PFSK-1 (cell line): ENCODE results near the gene KIF19.

ENCODE experiments used
- FOXP2 ChIP-seq: optimal IDR thresholded peaks from 2 replicates; pipeline ENCODE3; 2011; ENCODE audit warnings: borderline replicate concordance, control low read depth, inconsistent platforms; ENCODE audit not compliant: insufficient read depth; ENCODE audit errors: extremely low read length, extremely low read depth
- POLR2AphosphoS5 ChIP-seq: IDR thresholded peaks from 2 replicates; pipeline ENCODE4 v1.6.1; 2012; ENCODE audit warnings: low read depth, mild to moderate bottlenecking, control low read depth, low read length, moderate library complexity
- REST ChIP-seq, 2 experiments: IDR thresholded peaks; 2 replicates each; pipeline versions ENCODE4 v1.6.1 to v1.8.0; 2011 to 2012; ENCODE audit warnings: low read depth in 2 of 2, low read length in 2 of 2, control low read depth in 1 of 2, inconsistent platforms in 1 of 2, mild to moderate bottlenecking in 1 of 2, moderate library complexity in 1 of 2; ENCODE audit not compliant: insufficient read depth in 1 of 2
- SIN3A ChIP-seq: IDR thresholded peaks from 2 replicates; pipeline ENCODE4 v1.6.1; 2012; ENCODE audit warnings: mild to moderate bottlenecking, low read length, moderate library complexity, borderline replicate concordance; ENCODE audit not compliant: insufficient read depth
- TAF1 ChIP-seq: IDR thresholded peaks from 2 replicates; pipeline ENCODE4 v1.6.1; 2012; ENCODE audit warnings: low read length, control low read depth, borderline replicate concordance; ENCODE audit not compliant: insufficient read depth

Gene KIF19

GRCh38 chr17:74380959-74381808, 55.2 kb downstream of the KIF19 start:
- TF ChIP-seq FOXP2: no peak
- no peak for TF ChIP-seq REST (IDR thresholded peaks at IDR 0.05; ENCODE audit: insufficient read depth in 1 of 2, low read depth in 2 of 2, low read length in 2 of 2)
- no peak for TF ChIP-seq SIN3A
- no peak for TF ChIP-seq TAF1

GRCh38 chr17:74383141-74383540, 57.1 kb downstream of the KIF19 start:
- TF ChIP-seq FOXP2 (no peak), REST (IDR thresholded peaks at IDR 0.05; ENCODE audit: insufficient read depth in 1 of 2, low read depth in 2 of 2, low read length in 2 of 2) (no peak), TAF1 (no peak)

GRCh38 chr17:74385201-74385600, 59.2 kb downstream of the KIF19 start:
- TF ChIP-seq FOXP2: no peak
- TF ChIP-seq TAF1: no peak
- TF ChIP-seq POLR2AphosphoS5: no peak
- TF ChIP-seq SIN3A: no peak
- no peak for TF ChIP-seq REST (IDR thresholded peaks at IDR 0.05; ENCODE audit: insufficient read depth in 1 of 2, low read depth in 2 of 2, low read length in 2 of 2)

- no peak for TF ChIP-seq POLR2AphosphoS5
- TF ChIP-seq FOXP2: no peak
- no peak for TF ChIP-seq SIN3A
- TF ChIP-seq TAF1: no peak
- no peak for TF ChIP-seq REST (IDR thresholded peaks at IDR 0.05; ENCODE audit: insufficient read depth in 1 of 2, low read depth in 2 of 2, low read length in 2 of 2)
These were observed 60.4 kb downstream of the KIF19 start for GRCh38 chr17:74386386-74386785.

- TF ChIP-seq POLR2AphosphoS5: no peak
- TF ChIP-seq TAF1: no peak
- no peak for TF ChIP-seq FOXP2
- TF ChIP-seq SIN3A: no peak
- TF ChIP-seq REST (IDR thresholded peaks at IDR 0.05; ENCODE audit: insufficient read depth in 1 of 2, low read depth in 2 of 2, low read length in 2 of 2): no peak
These were observed 61.6 kb downstream of the KIF19 start for GRCh38 chr17:74387365-74388218.
